ENCODE results near the gene TRIM62.

The TRIM62 gene

GRCh38 chr1:33180226-33180910 lies 1.5 kb downstream of the TRIM62 start:
- peak in 2 of 6 experiments; percentile 55 to 67 for DNase-seq

GRCh38 chr1:33178836-33179439 lies 2.9 kb downstream of the TRIM62 start:
- DNase-seq = no peak

- no peak for DNase-seq
These were observed 3.8 kb downstream of the TRIM62 start for GRCh38 chr1:33177996-33178540.

GRCh38 chr1:33176887-33177286 lies 5.0 kb downstream of the TRIM62 start:
- DNase-seq = no peak

GRCh38 chr1:33176362-33176850 lies 5.4 kb downstream of the TRIM62 start:
- DNase-seq = no peak

- DNase-seq = no peak
These were observed 6.0 kb downstream of the TRIM62 start for GRCh38 chr1:33175865-33176264.

- DNase-seq = no peak
These were observed 8.8 kb downstream of the TRIM62 start for GRCh38 chr1:33173091-33173490.

GRCh38 chr1:33171977-33172813 lies 9.6 kb downstream of the TRIM62 start:
- no peak for DNase-seq

GRCh38 chr1:33170351-33171274 lies 11.2 kb downstream of the TRIM62 start:
- no peak for DNase-seq

GRCh38 chr1:33169290-33170055 lies 12.4 kb downstream of the TRIM62 start:
- DNase-seq = no peak

GRCh38 chr1:33168556-33169289 lies 13.1 kb downstream of the TRIM62 start:
- no peak for DNase-seq

- no peak for DNase-seq
These were observed 14.0 kb downstream of the TRIM62 start for GRCh38 chr1:33167650-33168447.

- no peak for DNase-seq
These were observed 16.0 kb downstream of the TRIM62 start for GRCh38 chr1:33165809-33166208.

GRCh38 chr1:33165209-33165608 lies 16.6 kb downstream of the TRIM62 start:
- DNase-seq = no peak

GRCh38 chr1:33163621-33164519 lies 18.0 kb downstream of the TRIM62 start:
- DNase-seq = no peak

GRCh38 chr1:33162141-33162540 lies 19.7 kb downstream of the TRIM62 start:
- DNase-seq = no peak

- DNase-seq = no peak
These were observed 20.7 kb downstream of the TRIM62 start for GRCh38 chr1:33161061-33161681.

- no peak for DNase-seq
These were observed 22.3 kb downstream of the TRIM62 start for GRCh38 chr1:33159577-33159976.
